IMR-90 (cell line): ENCODE data around the gene MALRD1. TPM values are rescaled to one million over a fixed set of nuclear protein-coding genes. Genes with fewer than 3 reads are reported as not detected.

ENCODE experiments used
- ATAC-seq: fragments of 200-7000 bp; cut with Tn5 transposase; 2 replicates; pipeline ENCODE4 v1.9.1; 2020; ENCODE audit warnings: low read depth, mild to moderate bottlenecking, moderate library complexity
- BruUV-seq: library from RNA; stranded (reverse); fragments of 400-500 nt; replicated peaks from 2 replicates; lab custom pipeline; 2021; lab: Mats Ljungman, UMichigan
- CTCF ChIA-PET: fragments of 300-600 bp; formaldehyde crosslinking; extraction: SDS; loops from one replicate; lab custom pipeline; 2021; ENCODE audit warnings: antibody characterized with exemption; lab: Yijun Ruan, JAX
- POLR2A ChIA-PET: fragments of 300-600 bp; sonication (Branson Sonifier 250); formaldehyde crosslinking; loops from one replicate; lab custom pipeline; 2022; ENCODE audit warnings: antibody characterized with exemption; ENCODE audit not compliant: unreplicated experiment; lab: Charles Lee
- DNase-seq: peaks from one replicate; pipeline ENCODE4 v3.0.0; 2013
- H2AFZ ChIP-seq: replicated peaks from 2 replicates; pipeline ENCODE3; 2013; ENCODE audit warnings: low read length, mild to moderate bottlenecking; ENCODE audit not compliant: poor library complexity
- H2AK5ac ChIP-seq: 2 replicates; pipeline ENCODE4 v1.6.1; 2013; ENCODE audit warnings: low read depth, low read length, inconsistent platforms
- H2AK9ac ChIP-seq: replicated peaks from 2 replicates; pipeline ENCODE3; 2013; ENCODE audit warnings: mild to moderate bottlenecking, low read depth, low read length, moderate library complexity; ENCODE audit not compliant: poor library complexity
- H2BK120ac ChIP-seq: 2 replicates; pipeline ENCODE4 v1.6.1; 2013; ENCODE audit warnings: low read depth, low read length, inconsistent platforms
- H2BK15ac ChIP-seq: 3 replicates; pipeline ENCODE4 v1.6.1; 2013; ENCODE audit warnings: low read depth, low read length, inconsistent platforms
- H2BK20ac ChIP-seq: 2 replicates; pipeline ENCODE4 v1.6.1; 2013; ENCODE audit warnings: low read depth, mild to moderate bottlenecking, inconsistent platforms, low read length, moderate library complexity
- H2BK5ac ChIP-seq: 2 replicates; pipeline ENCODE4 v1.6.1; 2013; ENCODE audit warnings: mild to moderate bottlenecking, low read depth, low read length, inconsistent platforms; ENCODE audit not compliant: poor library complexity, severe bottlenecking
- H3K14ac ChIP-seq: replicated peaks from 2 replicates; pipeline ENCODE4 v1.6.1; 2013; ENCODE audit warnings: low read depth, low read length, inconsistent platforms
- H3K18ac ChIP-seq: 2 replicates; pipeline ENCODE4 v1.6.1; 2013; ENCODE audit warnings: low read depth, low read length, control low read depth
- H3K23ac ChIP-seq: 2 replicates; pipeline ENCODE4 v1.6.1; 2013; ENCODE audit warnings: low read depth, low read length, inconsistent platforms
- H3K27ac ChIP-seq: 2 replicates; pipeline ENCODE4 v1.5.1; 2013; ENCODE audit warnings: mild to moderate bottlenecking, control low read depth, low read length; ENCODE audit not compliant: insufficient read depth
- H3K27me3 ChIP-seq: 2 replicates; pipeline ENCODE4 v1.6.1; 2013; ENCODE audit warnings: low read length; ENCODE audit not compliant: control insufficient read depth, insufficient read depth
- H3K36me3 ChIP-seq: 2 replicates; pipeline ENCODE4 v1.6.1; 2013; ENCODE audit warnings: low read length, mixed read lengths; ENCODE audit not compliant: control insufficient read depth, insufficient read depth
- H3K4ac ChIP-seq: 2 replicates; pipeline ENCODE4 v1.6.1; 2013; ENCODE audit warnings: low read depth, low read length, inconsistent platforms
- H3K4me1 ChIP-seq: 2 replicates; pipeline ENCODE4 v1.6.1; 2013; ENCODE audit warnings: low read length, mixed read lengths; ENCODE audit not compliant: control insufficient read depth, insufficient read depth
- H3K4me2 ChIP-seq: 2 replicates; pipeline ENCODE4 v1.6.1; 2013; ENCODE audit warnings: low read depth, mild to moderate bottlenecking, control low read depth, low read length, moderate library complexity
- H3K4me3 ChIP-seq: 2 replicates; pipeline ENCODE4 v1.5.1; 2013; ENCODE audit warnings: low read depth, mild to moderate bottlenecking, control low read depth, low read length, moderate library complexity; ENCODE audit not compliant: insufficient read depth
- H3K56ac ChIP-seq: 2 replicates; pipeline ENCODE4 v1.6.1; 2013; ENCODE audit warnings: low read length, inconsistent platforms; ENCODE audit not compliant: insufficient read depth; ENCODE audit errors: extremely low read depth
- H3K79me1 ChIP-seq, 2 experiments: 2 replicates each; pipeline ENCODE4 v1.6.1; 2013; ENCODE audit warnings: low read length in 2 of 2, inconsistent platforms in 1 of 2, low read depth in 1 of 2
- H3K9ac ChIP-seq: 2 replicates; pipeline ENCODE4 v1.6.1; 2013; ENCODE audit warnings: low read depth, low read length, control low read depth
- H3K9me1 ChIP-seq: 2 replicates; pipeline ENCODE4 v1.6.1; 2013; ENCODE audit warnings: low read length, inconsistent platforms; ENCODE audit not compliant: insufficient read depth
- H3K9me3 ChIP-seq: 2 replicates; pipeline ENCODE4 v1.6.1; 2013; ENCODE audit warnings: low read length; ENCODE audit not compliant: control insufficient read depth, insufficient read depth
- H4K20me1 ChIP-seq: 2 replicates; pipeline ENCODE4 v1.6.1; 2013; ENCODE audit warnings: low read length, inconsistent platforms; ENCODE audit not compliant: insufficient read depth
- H4K5ac ChIP-seq: 2 replicates; pipeline ENCODE4 v1.6.1; 2013; ENCODE audit warnings: mild to moderate bottlenecking, low read depth, low read length, control low read depth
- H4K8ac ChIP-seq, 2 experiments: 2 replicates each; pipeline ENCODE4 v1.6.1; 2013; ENCODE audit warnings: low read depth in 2 of 2, low read length in 2 of 2, control low read depth in 1 of 2, inconsistent platforms in 1 of 2
- H4K91ac ChIP-seq: 2 replicates; pipeline ENCODE4 v1.6.1; 2013; ENCODE audit warnings: low read depth, low read length, inconsistent platforms; ENCODE audit not compliant: insufficient read depth
- BHLHE40 ChIP-seq: fragments of 150-350 bp; IDR thresholded peaks from 2 replicates; pipeline ENCODE4 v1.6.1; 2016; ENCODE audit warnings: mild to moderate bottlenecking, low read depth, low read length
- CEBPB ChIP-seq: IDR thresholded peaks from 2 replicates; pipeline ENCODE4 v1.6.1; 2012; ENCODE audit warnings: low read depth, low read length, improper control_type of control experiment
- CHD1 ChIP-seq: IDR thresholded peaks from 2 replicates; pipeline ENCODE4 v1.6.1; 2012; ENCODE audit warnings: low read depth, low read length, improper control_type of control experiment
- CTCF ChIP-seq: conservative IDR thresholded peaks from 2 replicates; pipeline ENCODE4 v1.5.1; 2012; ENCODE audit warnings: mild to moderate bottlenecking, low read depth, low read length, improper control_type of control experiment
- FOS ChIP-seq: fragments of 150-350 bp; IDR thresholded peaks from 2 replicates; pipeline ENCODE4 v1.6.1; 2016; ENCODE audit warnings: low read depth, low read length
- MAFK ChIP-seq: IDR thresholded peaks from 2 replicates; pipeline ENCODE4 v1.6.1; 2012; ENCODE audit warnings: low read depth, low read length, improper control_type of control experiment
- MAZ ChIP-seq: IDR thresholded peaks from 2 replicates; pipeline ENCODE4 v1.6.1; 2012; ENCODE audit warnings: low read depth, mild to moderate bottlenecking, low read length, improper control_type of control experiment, moderate library complexity, borderline replicate concordance
- MXI1 ChIP-seq: IDR thresholded peaks from 2 replicates; pipeline ENCODE4 v1.6.1; 2012; ENCODE audit warnings: low read depth, mild to moderate bottlenecking, low read length, moderate library complexity, borderline replicate concordance
- NFE2L2 ChIP-seq: fragments of 150-350 bp; IDR thresholded peaks from 2 replicates; pipeline ENCODE4 v1.6.1; 2016; ENCODE audit warnings: low read depth, mild to moderate bottlenecking, low read length
- POLR2A ChIP-seq: IDR thresholded peaks from 2 replicates; pipeline ENCODE4 v1.6.1; 2012; ENCODE audit warnings: mild to moderate bottlenecking, low read depth, low read length
- RAD21 ChIP-seq: IDR thresholded peaks from 2 replicates; pipeline ENCODE4 v1.6.1; 2012; ENCODE audit warnings: low read length, improper control_type of control experiment
- RCOR1 ChIP-seq: IDR thresholded peaks from 2 replicates; pipeline ENCODE4 v1.6.1; 2012; ENCODE audit warnings: mild to moderate bottlenecking, low read length, improper control_type of control experiment; ENCODE audit not compliant: insufficient replicate concordance
- RFX5 ChIP-seq: IDR thresholded peaks from 2 replicates; pipeline ENCODE4 v1.8.0; 2012; ENCODE audit warnings: low read depth, mild to moderate bottlenecking, low read length, moderate library complexity
- SMC3 ChIP-seq: fragments of 150-350 bp; IDR thresholded peaks from 2 replicates; pipeline ENCODE4 v1.6.1; 2016; ENCODE audit warnings: low read depth, mild to moderate bottlenecking, antibody characterized with exemption, low read length, moderate library complexity
- USF2 ChIP-seq: fragments of 150-350 bp; IDR thresholded peaks from 2 replicates; pipeline ENCODE4 v1.6.1; 2017; ENCODE audit warnings: mild to moderate bottlenecking, antibody characterized with exemption, low read length, low read depth
- WGBS, 2 experiments: methylation state at CpG; one replicate each; pipeline versions ENCODE4 v1.1.5 to v1.1.7; 2013; ENCODE audit warnings: missing lambda C conversion rate in 2 of 2; ENCODE audit not compliant: insufficient read length in 1 of 2; ENCODE audit errors: extremely low coverage in 2 of 2; 5-methylcytosine and 5-hydroxymethylcytosine counted together
- dilution Hi-C: fragments of 300-500 bp; cut with HindIII; formaldehyde crosslinking; loops from one replicate; pipeline ENCODE4 v1.14.3; 2018; ENCODE audit warnings: low sequenced_read_pairs; ENCODE audit not compliant: unreplicated experiment
- in situ Hi-C: fragments of 300-500 bp; cut with MboI; formaldehyde crosslinking; loops from 3 replicates; pipeline ENCODE4 v1.14.3; 2019; ENCODE audit warnings: low sequenced_read_pairs, inconsistent platforms, mixed read lengths
- intact Hi-C: fragments of 100-400 bp; cut with micrococcal nuclease; formaldehyde crosslinking; loops from 2 replicates; pipeline ENCODE4 v1.10.0; 2022
- polyA plus RNA-seq, 3 experiments: library from polyadenylated mRNA; depleted of rRNA; stranded (reverse); fragments of >200 nt; gene quantifications; 2 replicates each; pipeline ENCODE4 v1.2.3, GENCODE V29; 2012; ENCODE audit warnings: low replicate concordance in 1 of 3
- total RNA-seq: library from RNA; depleted of rRNA; stranded (reverse); fragments of >200 nt; gene quantifications from 2 replicates; pipeline ENCODE4 v1.2.3, GENCODE V29; 2012
- TF ChIP-seq, protein P1 (sequence below): fragments of 150-350 bp; IDR thresholded peaks from 2 replicates; pipeline ENCODE4 v1.6.1; 2016; ENCODE audit warnings: low read depth, mild to moderate bottlenecking, low read length, moderate library complexity, borderline replicate concordance

The MALRD1 gene
- total and polyA plus RNA-seq, 2 of the 4 experiments (the other 2 are of a cell fraction): 0.34 to 1.1 TPM

DNA sequence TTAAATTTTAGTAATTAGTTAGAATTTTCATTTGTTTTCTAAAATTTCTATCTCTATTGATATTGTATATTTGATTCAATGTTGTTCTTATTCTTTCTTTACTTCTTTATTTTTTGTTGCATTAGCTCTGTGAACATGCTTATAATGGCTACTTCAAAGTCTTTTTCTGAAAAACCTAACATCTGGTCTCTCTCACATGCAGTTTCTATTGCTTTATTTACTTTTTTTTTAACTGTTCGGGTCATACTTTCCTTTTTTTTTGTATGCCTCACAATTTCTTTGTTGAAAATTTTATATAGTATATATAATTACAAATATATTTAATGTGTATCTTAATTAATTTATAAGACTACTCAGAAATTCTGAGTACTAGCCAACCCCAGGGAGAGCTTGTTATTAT is 715.5 kb downstream of the MALRD1 start:
- Histone ChIP-seq H3K27ac (no peak overlapping the region), H3K9me1 (no peaks in the 10 kb centered on the region), H3K9me3 (no peaks in the 10 kb centered on the region), H3K18ac (no peak overlapping the region), H2AK5ac (no peak overlapping the region), H2BK120ac (no peak overlapping the region), H3K79me1 (no peaks in the 10 kb centered on the region), H2AFZ (no peak overlapping the region), H3K4ac (no peak overlapping the region), H3K56ac (no peak overlapping the region), H3K14ac (no peak overlapping the region), H3K23ac (no peak overlapping the region), H2BK20ac (no peak overlapping the region), H2BK15ac (no peak overlapping the region), H4K20me1 (no peaks in the 10 kb centered on the region), H3K36me3 (no peaks in the 10 kb centered on the region), H3K9ac (no peak overlapping the region), H3K4me2 (no peak overlapping the region), H4K5ac (no peak overlapping the region), H3K27me3 (no peaks in the 10 kb centered on the region), H4K91ac (no peak overlapping the region), H2AK9ac (no peak overlapping the region), H2BK5ac (no peak overlapping the region), H4K8ac (no peak overlapping the region), H3K4me3 (no peak overlapping the region), H3K4me1 (no peaks in the 10 kb centered on the region)
- ChIA-PET CTCF (no interaction called here), POLR2A (no interaction called here)
- TF ChIP-seq MAFK: no peak
- no peak for TF ChIP-seq MXI1
- TF ChIP-seq USF2: no peak
- TF ChIP-seq SMC3: no peak
- no peak for TF ChIP-seq RAD21
- TF ChIP-seq CEBPB: no peak
- no peak for TF ChIP-seq CHD1
- TF ChIP-seq FOS: no peak
- no peak for TF ChIP-seq CTCF
- TF ChIP-seq, protein P1, sequence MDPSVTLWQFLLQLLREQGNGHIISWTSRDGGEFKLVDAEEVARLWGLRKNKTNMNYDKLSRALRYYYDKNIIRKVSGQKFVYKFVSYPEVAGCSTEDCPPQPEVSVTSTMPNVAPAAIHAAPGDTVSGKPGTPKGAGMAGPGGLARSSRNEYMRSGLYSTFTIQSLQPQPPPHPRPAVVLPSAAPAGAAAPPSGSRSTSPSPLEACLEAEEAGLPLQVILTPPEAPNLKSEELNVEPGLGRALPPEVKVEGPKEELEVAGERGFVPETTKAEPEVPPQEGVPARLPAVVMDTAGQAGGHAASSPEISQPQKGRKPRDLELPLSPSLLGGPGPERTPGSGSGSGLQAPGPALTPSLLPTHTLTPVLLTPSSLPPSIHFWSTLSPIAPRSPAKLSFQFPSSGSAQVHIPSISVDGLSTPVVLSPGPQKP: no peak
- no peak for TF ChIP-seq RCOR1
- no peak for TF ChIP-seq MAZ
- no peak for TF ChIP-seq BHLHE40
- no peak for TF ChIP-seq NFE2L2
- no peak for TF ChIP-seq POLR2A
- no peak for TF ChIP-seq RFX5
- no CpG with 5 or more reads among the region's 1 CpG for WGBS, 2 experiments
- dilution Hi-C loops (no loop called here), in situ Hi-C loops (no loop called here), intact Hi-C loops (no loop called here)
- ATAC-seq: no peak
- DNase-seq: no peak
- BruUV-seq: no TSS peak
